Fibroblast of gingiva (primary cell): ENCODE measurements around the gene MALT1.
"Not testable (repeated sequence)": the region's sequence is repeated elsewhere in the genome, so short reads cannot be mapped to it uniquely, and the experiment has no call there.

ENCODE experiments used
- DNase-seq: peaks from one replicate; pipeline ENCODE4 v3.0.0-alpha.2; 2011; ENCODE audit warnings: low read depth

The MALT1 gene

DNA sequence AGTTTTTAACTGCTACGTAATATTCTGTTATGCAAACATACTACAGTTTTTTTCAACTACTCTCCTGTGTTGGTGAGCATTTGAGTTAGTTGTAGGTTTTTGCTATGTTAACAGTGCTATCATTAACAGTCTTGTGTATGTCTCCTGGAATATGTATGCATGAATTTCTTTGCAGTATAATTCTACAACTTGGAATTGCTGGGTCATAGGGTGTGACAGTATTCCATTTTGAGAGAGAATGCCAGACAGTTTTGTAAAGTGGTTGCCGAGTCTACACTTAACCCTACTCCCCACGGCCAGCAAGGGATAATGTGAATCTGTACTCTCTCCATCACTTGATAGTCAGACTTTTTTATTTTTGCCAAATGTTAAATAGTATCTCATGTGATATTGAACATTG lies 67.1 kb downstream of the MALT1 start:
- DNase-seq: no peak

DNA sequence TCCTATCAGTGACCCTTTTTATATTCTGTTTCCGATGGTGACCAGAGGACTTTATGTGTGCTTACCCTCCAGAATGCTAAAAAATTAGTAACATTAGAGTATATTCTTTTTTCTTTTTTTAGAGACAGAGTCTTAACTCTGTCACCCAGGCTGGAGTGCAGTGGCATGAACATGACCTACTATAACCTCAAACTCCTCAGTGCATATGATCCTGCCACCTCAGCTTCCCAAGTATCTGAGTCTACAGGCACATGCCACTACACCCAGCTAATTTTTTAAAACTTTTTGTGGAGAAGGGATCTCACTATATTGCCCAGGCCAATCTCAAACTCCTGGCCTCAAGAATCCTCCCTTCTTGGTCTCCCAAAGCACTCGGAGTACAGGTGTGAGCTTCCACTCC lies 74.6 kb downstream of the MALT1 start:
- DNase-seq: no peak

DNA sequence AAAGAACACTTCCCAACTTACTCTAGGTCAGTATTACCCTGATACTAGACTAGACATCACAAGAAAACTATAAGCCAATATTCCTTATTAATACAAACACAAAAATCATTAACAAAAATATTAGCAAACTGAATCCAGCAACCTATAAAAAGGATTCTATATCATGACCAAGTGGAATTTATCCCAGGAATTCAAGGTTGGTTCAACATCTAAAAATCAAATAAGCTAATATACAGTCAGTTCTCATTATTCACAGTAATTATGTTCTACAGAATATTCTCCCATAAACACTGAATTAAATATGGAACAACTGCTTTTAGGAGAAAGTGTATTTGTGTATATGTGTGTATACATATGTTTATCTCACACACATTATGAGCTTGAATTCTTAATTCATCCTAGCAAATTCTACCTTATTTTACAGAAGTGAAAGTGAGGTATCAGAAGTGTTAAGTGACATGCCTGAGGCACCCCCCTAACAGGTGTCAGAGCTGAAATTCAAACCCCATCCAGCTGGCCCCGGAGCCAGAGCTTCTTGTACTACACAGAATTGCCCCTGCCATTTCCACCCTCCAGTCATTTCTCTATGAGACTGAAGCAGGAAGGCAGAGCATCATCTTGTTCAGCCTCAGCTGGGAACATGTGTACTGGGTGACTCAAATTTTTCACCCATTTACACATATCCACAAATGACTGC lies 77.8 kb downstream of the MALT1 start:
- no peak for DNase-seq

DNA sequence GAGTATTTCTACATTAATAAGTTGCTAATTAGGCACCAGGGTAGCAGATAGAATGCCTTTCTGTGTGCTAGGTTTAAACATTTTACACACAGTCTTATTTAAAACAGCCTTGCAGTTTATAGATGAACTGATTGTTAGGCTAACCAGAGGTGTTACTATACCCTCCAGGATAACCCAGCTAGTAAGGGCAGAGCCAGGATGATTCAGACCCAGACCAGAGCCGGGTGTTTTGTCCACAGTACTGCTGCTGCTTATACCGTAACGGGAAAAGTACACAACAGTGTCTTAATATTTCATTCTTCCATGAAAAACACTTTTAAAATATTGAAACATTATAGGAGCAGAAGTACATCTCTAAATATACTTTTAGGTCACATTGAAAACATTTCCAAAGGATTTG lies 82.7 kb downstream of the MALT1 start:
- DNase-seq: no peak

DNA sequence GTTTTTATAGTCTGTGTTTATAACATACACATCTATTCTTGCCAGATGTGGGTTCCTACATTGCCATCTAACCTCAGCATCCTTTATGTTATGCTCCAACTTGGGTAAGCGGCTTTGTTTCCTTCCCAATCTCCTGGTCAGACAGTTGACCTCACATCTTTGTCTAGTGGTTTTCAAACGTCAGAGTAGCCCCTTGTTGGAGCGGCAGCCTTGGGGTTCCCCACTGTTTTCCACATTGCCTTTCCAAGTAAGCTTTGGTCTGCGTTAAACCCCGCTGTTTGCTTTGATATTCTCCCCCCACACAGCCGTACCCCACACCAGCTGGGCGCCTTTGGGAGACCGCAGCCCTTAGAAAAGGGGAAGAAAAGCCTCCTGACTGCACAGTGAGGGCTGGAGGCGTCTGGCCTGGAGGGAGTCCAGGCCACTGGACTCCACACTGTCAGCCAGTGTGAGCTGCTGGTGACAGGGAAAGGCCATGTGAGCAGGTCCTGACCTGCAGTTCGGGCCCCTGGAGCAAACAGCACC lies 83.3 kb downstream of the MALT1 start:
- DNase-seq: no peak

DNA sequence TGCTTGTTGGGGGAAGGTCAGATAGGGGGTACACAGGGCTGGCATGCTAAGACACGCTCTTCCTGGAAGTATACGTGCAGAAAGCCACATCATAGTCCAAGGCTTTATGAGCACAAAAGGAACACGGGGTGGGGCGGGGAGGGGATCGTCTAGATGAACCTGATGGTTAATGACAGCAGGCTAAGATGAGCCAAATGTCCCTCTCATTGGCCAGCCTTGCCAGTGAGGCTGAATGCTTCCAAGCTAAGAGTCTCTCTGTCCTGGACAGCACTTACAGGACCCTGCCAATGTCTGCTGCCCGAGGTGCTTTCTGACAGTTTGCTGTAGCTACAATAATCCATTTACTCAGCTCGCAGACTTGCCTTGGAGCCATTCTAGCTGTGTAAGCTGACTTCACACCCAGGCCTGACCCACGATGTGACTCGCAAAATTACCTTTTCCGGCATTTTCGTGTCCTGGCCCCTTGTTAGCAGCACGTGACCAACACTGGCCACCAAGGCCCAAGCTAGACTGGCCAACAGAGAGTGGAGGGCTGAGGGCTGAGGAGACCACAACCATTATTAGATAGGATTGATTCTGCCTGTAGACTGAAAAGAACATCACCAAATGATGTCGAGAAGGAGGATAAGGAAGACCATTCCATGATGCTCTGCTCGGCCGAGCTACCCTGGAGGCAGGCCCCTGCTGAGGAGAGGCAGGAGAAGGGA lies 84.2 kb downstream of the MALT1 start:
- DNase-seq: no peak

DNA sequence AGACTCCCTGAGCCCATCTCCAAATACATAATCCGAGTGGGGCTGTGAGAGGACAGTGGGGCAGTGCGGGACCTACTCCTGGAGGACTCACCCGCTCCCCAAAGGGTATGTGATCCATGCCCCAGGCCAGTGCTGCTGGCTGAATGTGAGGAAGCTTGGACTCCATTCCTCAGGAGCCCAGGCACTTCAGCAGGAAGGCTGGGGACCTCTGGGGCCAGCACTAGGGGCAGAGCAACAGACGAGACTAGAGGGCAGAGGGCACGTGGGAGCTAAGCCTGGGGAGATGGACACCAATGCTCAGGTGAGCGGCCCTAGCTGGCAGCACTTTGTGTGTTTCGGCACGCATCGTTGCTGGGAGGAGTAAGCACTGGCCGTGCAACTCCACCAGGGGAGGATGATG lies 84.9 kb downstream of the MALT1 start:
- no peak for DNase-seq

DNA sequence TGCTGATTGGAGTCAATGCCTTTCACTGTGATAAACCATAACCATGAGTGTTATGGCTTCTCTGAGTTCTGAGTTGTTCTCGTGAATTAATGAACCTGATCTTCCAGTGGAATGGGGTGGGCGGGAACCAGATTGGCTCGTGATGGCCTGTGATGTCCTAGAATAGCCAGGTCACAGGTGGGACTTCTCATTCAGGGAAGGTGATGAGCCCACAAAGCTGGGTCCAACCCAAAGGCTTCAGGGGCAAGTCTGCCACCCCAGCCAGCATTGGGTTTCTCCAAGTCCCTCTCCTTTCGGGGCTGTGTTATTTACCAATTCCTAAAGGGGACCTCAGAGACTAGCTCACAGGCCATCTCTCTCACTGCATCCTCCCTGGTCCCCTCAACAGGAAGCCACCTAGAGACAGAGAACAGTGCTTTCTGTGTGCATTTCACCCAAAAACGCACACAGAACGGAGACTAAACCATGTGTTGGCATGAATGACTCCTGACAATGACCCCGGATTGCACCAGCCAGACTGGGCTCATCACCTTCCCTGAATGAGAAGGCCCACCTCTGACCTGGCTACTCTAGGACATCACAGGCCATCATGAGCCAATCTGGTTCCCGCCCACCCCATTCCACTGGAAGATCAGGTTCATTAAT lies 85.5 kb downstream of the MALT1 start:
- no peak for DNase-seq

DNA sequence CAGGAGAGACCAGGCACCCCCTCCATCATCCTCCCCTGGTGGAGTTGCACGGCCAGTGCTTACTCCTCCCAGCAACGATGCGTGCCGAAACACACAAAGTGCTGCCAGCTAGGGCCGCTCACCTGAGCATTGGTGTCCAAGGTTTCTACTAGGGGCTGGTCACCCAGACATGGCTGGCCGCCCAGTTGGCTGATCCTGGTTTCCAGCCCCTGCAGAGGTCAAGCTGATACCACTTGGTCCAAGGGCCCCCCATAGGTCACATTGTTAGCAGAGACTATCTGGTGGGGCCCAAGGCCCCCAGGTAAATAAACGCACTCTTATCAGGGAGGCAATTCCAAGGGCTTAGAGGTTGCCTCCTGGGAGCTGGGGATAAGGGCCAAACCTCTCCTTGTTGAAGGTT lies 86.1 kb downstream of the MALT1 start:
- DNase-seq: not testable (repeated sequence)

DNA sequence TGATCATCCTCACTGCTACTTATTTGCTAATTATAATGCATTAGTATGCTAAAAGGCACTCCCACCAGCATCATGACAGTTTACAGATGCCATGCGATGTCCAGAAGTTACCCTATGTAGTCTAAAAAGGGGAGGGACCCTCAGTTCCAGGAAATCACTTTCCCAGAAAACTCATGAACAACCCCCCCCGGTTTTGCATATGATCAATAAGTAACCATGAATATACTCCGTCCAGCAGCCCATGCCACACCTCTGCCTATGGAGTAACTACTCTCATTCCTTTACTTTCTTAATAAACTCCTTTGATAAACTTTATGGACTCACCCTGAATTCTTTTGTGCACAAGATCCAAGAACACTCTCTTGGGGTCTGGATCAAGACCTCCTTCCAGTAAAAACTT lies 86.8 kb downstream of the MALT1 start:
- DNase-seq: no peak

DNA sequence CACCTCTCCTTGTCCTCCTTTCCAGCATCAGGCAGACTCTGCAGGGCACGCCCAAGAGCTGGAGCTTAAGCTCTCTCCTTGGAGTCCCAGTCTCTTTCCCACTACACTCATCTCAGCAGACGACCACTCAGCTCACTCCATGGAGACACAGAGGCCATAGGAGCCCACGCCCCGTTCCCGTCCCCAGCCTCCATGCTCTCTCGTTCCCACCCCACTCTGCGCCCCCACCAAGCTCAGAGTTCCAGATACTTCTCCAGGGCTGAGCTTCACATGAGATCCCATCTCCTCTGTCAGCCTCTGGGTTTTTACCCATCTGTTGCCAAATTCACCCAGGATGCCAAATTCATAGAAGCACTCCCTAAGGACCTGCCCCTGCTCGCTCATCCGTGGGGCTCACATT lies 87.3 kb downstream of the MALT1 start:
- no peak for DNase-seq

DNA sequence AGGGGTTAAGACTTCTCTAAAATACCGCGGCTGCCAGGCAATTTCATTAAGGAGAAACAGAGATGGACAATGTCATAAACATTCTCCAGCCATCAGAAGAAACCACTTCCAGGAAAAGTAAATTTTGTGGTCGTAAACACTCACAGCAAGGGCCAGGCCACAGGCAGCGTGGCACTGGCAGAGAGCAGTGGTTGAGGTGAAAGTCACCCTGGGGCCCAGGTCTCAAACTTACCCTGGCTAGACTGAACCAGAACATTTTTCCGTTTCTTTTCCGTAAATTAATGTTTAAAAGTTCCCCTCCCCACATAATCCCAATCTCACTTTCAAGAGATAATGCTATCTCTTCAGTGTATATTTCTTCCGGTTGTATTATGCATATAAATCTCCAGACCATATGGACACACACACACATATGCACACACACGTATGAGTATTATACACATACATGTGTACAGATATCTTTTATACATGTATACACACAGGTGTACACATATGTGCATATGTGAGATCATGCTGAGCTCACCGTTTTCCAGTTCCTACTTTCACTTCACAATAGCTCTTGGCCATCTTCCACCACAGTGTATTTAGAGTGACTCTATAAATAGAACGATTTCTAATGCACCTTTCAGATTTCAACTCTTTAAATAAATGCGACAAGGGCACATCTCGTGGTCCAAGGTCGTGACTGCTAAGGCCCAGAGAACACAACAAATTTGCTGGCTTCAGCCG lies 90.1 kb downstream of the MALT1 start:
- no peak for DNase-seq

DNA sequence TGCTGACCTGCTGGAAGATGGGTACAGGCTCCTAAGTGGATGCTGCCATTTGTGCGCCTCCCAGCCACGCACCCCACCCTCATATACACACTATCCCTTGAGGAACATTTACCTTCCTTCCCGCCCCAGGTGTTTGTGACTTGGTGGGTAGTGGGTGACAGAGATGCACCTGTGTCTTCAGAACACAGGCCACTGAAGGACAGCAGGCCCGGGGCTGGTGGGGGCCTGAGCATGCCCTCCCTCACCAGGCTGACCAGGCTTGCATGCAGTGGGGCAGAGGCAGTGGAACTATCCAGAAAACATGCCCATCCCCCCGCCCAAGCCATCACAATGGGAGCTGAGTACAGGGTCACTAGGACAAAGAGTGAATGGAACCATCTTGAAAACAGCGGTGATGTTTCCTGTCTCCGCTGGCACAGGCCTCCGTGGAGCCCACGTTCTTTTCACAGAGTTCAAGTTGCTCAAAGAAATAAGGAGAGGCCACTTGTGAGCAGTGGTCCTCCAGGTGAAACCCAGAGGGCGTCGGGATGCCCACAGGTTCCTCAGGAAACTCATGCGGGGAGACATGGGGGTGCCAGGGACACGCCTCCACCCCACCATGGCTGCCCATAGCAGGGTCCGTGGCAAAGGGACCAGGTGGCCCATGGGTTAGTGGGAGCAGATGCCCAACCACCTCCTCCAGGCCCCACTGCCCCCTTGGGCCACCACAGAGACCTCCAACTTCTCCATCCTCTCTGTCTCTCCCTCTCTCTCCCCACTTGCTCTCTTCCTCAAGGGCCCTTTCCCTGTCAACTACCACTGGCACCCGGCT lies 90.9 kb downstream of the MALT1 start:
- no peak for DNase-seq

DNA sequence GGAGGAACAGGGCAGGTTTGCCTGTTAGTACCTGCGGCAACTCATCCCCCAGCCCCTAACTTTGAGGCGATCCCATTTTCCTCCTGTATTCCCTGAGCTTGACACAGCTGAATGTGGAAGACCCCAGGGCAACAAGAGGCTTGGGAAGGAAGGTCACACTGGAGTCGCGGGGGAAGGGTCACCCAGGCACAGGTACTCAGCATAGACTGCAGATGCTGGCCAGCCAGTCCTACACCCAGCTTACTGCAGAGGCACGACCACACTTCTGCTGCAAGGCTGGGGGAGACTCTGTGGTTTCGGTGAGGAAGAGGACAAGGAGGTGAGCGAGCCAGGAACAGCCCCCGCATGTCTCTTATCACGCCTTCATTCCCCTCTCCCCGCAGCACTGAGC lies 91.5 kb downstream of the MALT1 start:
- DNase-seq: no peak

DNA sequence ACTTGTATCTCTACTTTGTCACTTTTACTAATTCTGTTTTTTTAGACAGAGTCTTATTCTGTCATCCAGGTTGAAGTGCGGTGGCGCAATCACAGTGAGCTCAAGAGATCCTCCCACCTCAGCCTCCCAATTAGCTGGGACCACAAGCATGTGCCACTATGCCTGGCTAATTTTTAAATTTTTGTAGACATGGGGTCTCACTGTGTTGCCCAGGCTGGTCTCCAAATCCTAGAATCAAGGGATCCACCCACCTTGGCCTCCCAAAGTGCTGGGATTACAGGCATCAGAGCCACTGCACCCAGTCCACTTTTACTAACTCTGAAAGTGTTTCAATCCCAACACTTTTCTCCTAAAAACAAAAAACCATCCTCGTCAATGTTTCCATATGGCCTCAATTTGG lies 94.9 kb downstream of the MALT1 start:
- DNase-seq: no peak

DNA sequence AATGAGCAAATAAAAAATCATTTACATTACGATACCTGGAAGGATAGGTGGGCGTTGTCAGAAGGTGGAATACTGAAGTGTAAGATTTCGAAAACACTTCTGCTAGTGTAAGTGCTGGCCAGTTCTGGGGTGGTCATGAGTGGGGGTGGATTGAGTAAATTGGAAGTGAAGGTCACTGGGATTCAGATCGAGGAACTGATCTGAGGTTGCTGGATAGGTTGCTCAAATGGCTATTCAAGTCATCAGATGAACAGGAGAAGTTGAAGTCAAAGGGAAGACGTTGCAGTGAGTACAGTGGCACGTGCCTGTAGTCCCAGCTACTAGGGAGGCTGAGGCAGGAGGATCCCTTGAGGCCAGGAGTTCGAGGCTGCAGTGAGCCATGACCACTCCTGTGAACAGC lies 95.7 kb downstream of the MALT1 start:
- DNase-seq: no peak

DNA sequence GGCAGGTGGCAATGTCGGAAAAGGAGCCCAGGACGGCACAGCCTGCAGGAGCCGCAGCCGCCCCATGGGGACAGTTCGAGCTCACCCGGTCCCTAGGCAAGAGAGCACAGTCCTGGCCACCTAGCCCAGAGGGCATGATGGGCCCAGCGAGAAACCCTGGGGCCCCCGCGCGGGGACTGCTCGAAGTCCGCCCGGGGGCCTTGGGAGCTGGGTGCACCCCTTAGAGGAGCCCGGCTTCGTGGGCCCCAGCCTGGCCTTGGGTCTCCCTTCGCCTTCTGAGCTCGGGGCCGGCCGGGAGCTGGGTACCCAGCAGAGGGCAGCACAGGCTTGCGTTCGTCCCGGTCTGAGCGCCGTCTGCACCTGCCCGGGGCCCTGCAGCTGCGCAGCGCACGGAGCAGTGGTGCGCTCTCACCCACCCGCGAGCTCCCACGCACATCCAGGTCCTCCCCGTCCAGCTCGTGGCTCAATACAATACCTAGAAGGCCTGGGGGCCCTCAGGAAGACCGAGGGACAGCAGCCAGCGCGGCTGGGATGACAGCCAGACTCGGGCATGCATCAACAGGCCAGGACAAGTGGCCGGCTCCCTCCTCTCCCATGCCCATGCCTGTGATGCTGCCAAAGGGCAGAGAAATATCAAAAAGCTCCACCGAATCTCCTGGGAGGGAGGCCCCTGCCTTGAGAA lies 97.2 kb downstream of the MALT1 start:
- DNase-seq: peak; percentile 30

DNA sequence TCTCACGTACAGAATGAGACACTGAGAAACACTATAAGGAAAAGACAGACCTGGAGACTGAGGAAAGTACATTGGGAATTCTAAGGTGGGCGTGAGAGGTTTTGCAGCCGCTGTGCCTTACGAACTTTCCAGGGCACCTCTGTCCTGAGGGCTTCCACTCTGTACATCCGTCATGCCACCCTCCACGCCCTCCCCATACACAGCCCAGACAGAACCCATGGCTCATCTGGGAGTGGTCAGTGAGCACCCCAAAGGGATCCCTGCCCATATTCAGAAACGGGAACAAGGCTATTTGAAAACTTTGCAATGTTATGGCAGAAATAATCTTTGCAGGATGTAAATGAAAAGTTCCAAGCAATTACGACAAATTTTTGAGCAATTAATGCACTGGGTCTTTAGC lies 98.1 kb downstream of the MALT1 start:
- DNase-seq: no peak

DNA sequence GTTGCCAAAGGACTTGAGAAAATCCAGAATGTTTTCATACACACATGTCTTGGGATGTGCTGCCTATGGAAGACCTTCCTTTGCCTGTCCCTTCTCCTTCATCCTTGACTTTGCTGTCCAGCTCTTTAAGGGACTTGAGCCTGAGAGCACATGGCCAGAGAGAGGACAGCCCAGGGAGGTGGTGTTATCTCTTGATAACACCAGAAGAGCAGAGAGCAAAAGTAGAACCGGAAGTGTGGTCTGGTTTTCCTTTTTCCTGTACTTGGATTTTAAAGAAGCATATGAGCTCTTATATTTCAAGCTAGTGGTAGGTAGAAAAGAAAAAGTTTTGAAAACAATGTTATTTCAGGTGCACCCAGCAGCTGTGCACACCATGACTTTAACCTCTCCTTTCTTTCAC lies 99.3 kb downstream of the MALT1 start:
- no peak for DNase-seq

DNA sequence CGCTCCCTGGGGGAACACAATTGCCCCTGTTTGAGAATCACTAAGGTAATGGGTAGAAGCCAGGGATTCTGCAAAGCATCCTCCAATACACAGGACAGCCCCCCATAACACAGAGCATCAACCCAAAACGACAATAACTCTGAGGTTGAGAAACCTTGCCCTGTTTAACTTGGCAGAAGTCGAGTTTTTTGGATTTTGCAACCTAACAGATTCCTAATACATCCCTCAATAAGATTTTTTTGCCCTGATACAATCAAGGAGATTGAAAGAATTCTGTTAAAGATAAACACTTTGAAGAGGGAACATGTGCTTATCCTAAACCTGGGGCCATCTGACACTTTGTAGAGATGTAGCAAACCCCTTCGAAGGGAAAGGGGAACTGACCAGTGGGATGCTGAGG lies 100.9 kb downstream of the MALT1 start:
- no peak for DNase-seq

DNA sequence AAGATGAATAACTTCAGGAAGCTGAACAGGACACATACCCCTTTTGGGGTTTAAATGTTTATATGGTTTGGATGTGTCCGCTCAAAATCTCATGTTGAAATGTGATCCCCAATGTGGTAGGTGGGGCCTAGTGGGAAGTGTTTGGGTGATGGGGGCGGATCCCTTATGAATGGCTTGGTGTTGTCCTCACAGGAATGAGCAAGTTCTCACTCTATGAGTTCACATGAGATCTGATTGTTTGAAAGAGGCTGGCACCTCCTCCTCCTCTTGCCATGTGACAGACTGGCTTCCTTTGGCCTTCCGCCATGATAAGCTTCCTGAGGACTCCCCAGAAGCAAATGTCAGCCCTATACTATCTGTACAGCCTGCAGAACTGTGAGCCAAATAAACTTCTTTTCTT lies 104.8 kb downstream of the MALT1 start:
- no peak for DNase-seq
